H1 (cell line): Measurements from ENCODE around the gene TRIM47. TPM values are rescaled to one million over a fixed set of nuclear protein-coding genes. Genes with fewer than 3 reads are reported as not detected.

Experiments used
- CTCF ChIA-PET: fragments of 300-600 bp; sonication (Branson Sonifier 250); formaldehyde crosslinking; loops from one replicate; lab custom pipeline; 2021; ENCODE audit not compliant: partially characterized antibody; lab: Charles Lee
- POLR2A ChIA-PET: fragments of 300-600 bp; sonication (Branson Sonifier 250); formaldehyde crosslinking; loops from one replicate; lab custom pipeline; 2021; ENCODE audit warnings: inconsistent platforms; ENCODE audit not compliant: partially characterized antibody; lab: Charles Lee
- DNase-seq, 2 experiments: peaks; one replicate each; pipeline versions ENCODE4 v3.0.0 to v3.0.0-alpha.2; 2010 to 2022; ENCODE audit warnings: low spot score in 2 of 2, low read depth in 1 of 2, mixed read lengths in 1 of 2
- FAIRE-seq: peaks from 2 replicates; lab custom pipeline; 2011; peaks lifted over from hg19 to GRCh38; lab: Jason Lieb, UNC
- H2AFZ ChIP-seq: 2 replicates; pipeline ENCODE4 v1.8.1; 2012; ENCODE audit warnings: low read length, inconsistent platforms
- H2AK5ac ChIP-seq: 2 replicates; pipeline ENCODE4 v1.6.1; 2013; ENCODE audit warnings: low read depth, low read length
- H2BK120ac ChIP-seq: replicated peaks from 2 replicates; pipeline ENCODE3; 2013; ENCODE audit warnings: low read depth, low read length, inconsistent platforms
- H2BK12ac ChIP-seq: 2 replicates; pipeline ENCODE4 v1.6.1; 2013; ENCODE audit warnings: low read depth, low read length
- H2BK15ac ChIP-seq: 2 replicates; pipeline ENCODE4 v1.6.1; 2013; ENCODE audit warnings: low read length
- H2BK20ac ChIP-seq: 2 replicates; pipeline ENCODE4 v1.6.1; 2013; ENCODE audit warnings: low read length
- H2BK5ac ChIP-seq: 2 replicates; pipeline ENCODE4 v1.6.1; 2013; ENCODE audit warnings: low read depth, low read length
- H3K14ac ChIP-seq: 2 replicates; pipeline ENCODE4 v1.6.1; 2013; ENCODE audit warnings: inconsistent platforms; ENCODE audit not compliant: insufficient read length
- H3K18ac ChIP-seq: 2 replicates; pipeline ENCODE4 v1.6.1; 2013; ENCODE audit warnings: low read length; ENCODE audit errors: extremely low read depth
- H3K23ac ChIP-seq: 2 replicates; pipeline ENCODE4 v1.6.1; 2013; ENCODE audit warnings: inconsistent platforms; ENCODE audit not compliant: insufficient read length
- H3K23me2 ChIP-seq: 2 replicates; pipeline ENCODE4 v1.6.1; 2013; ENCODE audit warnings: low read depth, low read length
- H3K27ac ChIP-seq: 2 replicates; pipeline ENCODE4 v1.6.1; 2011; ENCODE audit warnings: low read depth, low read length, inconsistent platforms
- H3K27me3 ChIP-seq, 4 experiments: replicated peaks in 1 of 4; 1 replicate in 1 of 4; 2 replicates in 3 of 4; pipeline versions ENCODE4 v1.6.1 to v1.8.1; 2011 to 2013; ENCODE audit warnings: low read length in 3 of 4, mild to moderate bottlenecking in 3 of 4, inconsistent platforms in 2 of 4, mixed read lengths in 2 of 4, moderate library complexity in 1 of 4; ENCODE audit not compliant: control insufficient read depth in 3 of 4, insufficient read depth in 3 of 4; ENCODE audit errors: extremely low read depth in 1 of 4
- H3K36me3 ChIP-seq, 4 experiments: 2 replicates each; pipeline versions ENCODE4 v1.6.1 to v1.8.1; 2011 to 2013; ENCODE audit warnings: mild to moderate bottlenecking in 4 of 4, low read length in 3 of 4, moderate library complexity in 2 of 4, control low read depth in 1 of 4, inconsistent platforms in 1 of 4; ENCODE audit not compliant: insufficient read depth in 4 of 4, control insufficient read depth in 2 of 4
- H3K4ac ChIP-seq: replicated peaks from 2 replicates; pipeline ENCODE3; 2013; ENCODE audit warnings: low read length, low read depth, mixed read lengths, inconsistent platforms; ENCODE audit not compliant: insufficient read length
- H3K4me1 ChIP-seq, 4 experiments: replicated peaks in 1 of 4; 1 replicate in 1 of 4; 2 replicates in 3 of 4; pipeline versions ENCODE4 v1.6.1 to v1.8.1; 2011 to 2013; ENCODE audit warnings: low read length in 3 of 4, inconsistent platforms in 2 of 4, mixed read lengths in 1 of 4; ENCODE audit not compliant: insufficient read depth in 4 of 4, control insufficient read depth in 3 of 4
- H3K4me2 ChIP-seq, 2 experiments: 2 replicates each; pipeline versions ENCODE4 v1.6.1 to v1.8.1; 2011 to 2013; ENCODE audit warnings: low read depth in 2 of 2, low read length in 2 of 2, control low read depth in 1 of 2, inconsistent platforms in 1 of 2, mild to moderate bottlenecking in 1 of 2; ENCODE audit not compliant: insufficient read depth in 1 of 2
- H3K4me3 ChIP-seq, 4 experiments: fragments of 200-600, 300-600 bp in 1 of 4; sonication (generic), shearing (Covaris generic), sonication (Bioruptor Twin) in 1 of 4; 2 replicates each; pipeline versions ENCODE4 v1.5.1 to v1.8.1; 2011 to 2016; ENCODE audit warnings: low read length in 4 of 4, low read depth in 3 of 4, control low read depth in 2 of 4, inconsistent platforms in 2 of 4, mild to moderate bottlenecking in 2 of 4, mixed read lengths in 1 of 4, moderate library complexity in 1 of 4; ENCODE audit not compliant: insufficient read depth in 2 of 4; ENCODE audit errors: extremely low read depth in 1 of 4
- H3K56ac ChIP-seq: replicated peaks from 2 replicates; pipeline ENCODE3; 2013; ENCODE audit warnings: low read depth, mild to moderate bottlenecking, mixed read lengths, low read length, inconsistent platforms; ENCODE audit not compliant: insufficient read length
- H3K79me1 ChIP-seq: 2 replicates; pipeline ENCODE4 v1.6.1; 2013; ENCODE audit warnings: low read depth, low read length, control low read depth
- H3K79me2 ChIP-seq, 2 experiments: 2 replicates each; pipeline versions ENCODE4 v1.6.1 to v1.8.1; 2012 to 2013; ENCODE audit warnings: low read length in 2 of 2, mild to moderate bottlenecking in 2 of 2, inconsistent platforms in 1 of 2; ENCODE audit not compliant: insufficient read depth in 2 of 2, control insufficient read depth in 1 of 2
- H3K9ac ChIP-seq, 4 experiments: replicated peaks in 1 of 4; 1 replicate in 1 of 4; 2 replicates in 3 of 4; pipeline versions ENCODE4 v1.6.1 to v1.8.1; 2011 to 2013; ENCODE audit warnings: low read depth in 3 of 4, low read length in 3 of 4, control low read depth in 2 of 4, mild to moderate bottlenecking in 2 of 4, moderate library complexity in 2 of 4, inconsistent platforms in 1 of 4; ENCODE audit errors: extremely low read depth in 1 of 4
- H3K9me3 ChIP-seq, 2 experiments: 2 replicates each; pipeline versions ENCODE4 v1.6.1 to v1.8.1; 2012 to 2013; ENCODE audit warnings: mild to moderate bottlenecking in 2 of 2, moderate library complexity in 2 of 2, control low read depth in 1 of 2, inconsistent platforms in 1 of 2, low read depth in 1 of 2, low read length in 1 of 2, mixed read lengths in 1 of 2; ENCODE audit not compliant: insufficient read depth in 2 of 2
- H4K20me1 ChIP-seq, 2 experiments: replicated peaks in 1 of 2; 2 replicates each; pipeline versions ENCODE3 to v1.8.1; 2011 to 2013; ENCODE audit warnings: inconsistent platforms in 2 of 2, low read length in 2 of 2, mild to moderate bottlenecking in 1 of 2; ENCODE audit not compliant: insufficient read depth in 2 of 2, control insufficient read depth in 1 of 2
- H4K5ac ChIP-seq: 2 replicates; pipeline ENCODE4 v1.6.1; 2013; ENCODE audit warnings: low read length, low read depth, mixed read lengths, inconsistent platforms; ENCODE audit not compliant: insufficient read length
- H4K8ac ChIP-seq: 2 replicates; pipeline ENCODE4 v1.8.0; 2013; ENCODE audit warnings: mild to moderate bottlenecking, moderate library complexity, low read length, inconsistent platforms; ENCODE audit not compliant: insufficient read depth; ENCODE audit errors: extremely low read depth
- H4K91ac ChIP-seq: replicated peaks from 2 replicates; pipeline ENCODE3; 2013; ENCODE audit warnings: low read length, mixed read lengths, inconsistent platforms; ENCODE audit not compliant: insufficient read length
- ASH2L ChIP-seq: fragments of 200-600, 300-600 bp; sonication (generic); IDR thresholded peaks from one replicate; pipeline ENCODE4 v1.7.1; 2017; ENCODE audit warnings: low read length
- BRCA1 ChIP-seq: IDR thresholded peaks from 2 replicates; pipeline ENCODE4 v1.6.1; 2012; ENCODE audit warnings: low read depth, low read length, improper control_type of control experiment
- CBX8 ChIP-seq: fragments of 300-800, 300-1000 bp; sonication (generic); IDR thresholded peaks from 2 replicates; pipeline ENCODE4 v1.7.1; 2016; ENCODE audit warnings: low read depth, low read length, borderline replicate concordance
- CHD1 ChIP-seq: IDR thresholded peaks from 2 replicates; pipeline ENCODE4 v1.6.1; 2012; ENCODE audit warnings: low read depth, low read length, improper control_type of control experiment
- GABPA ChIP-seq: IDR thresholded peaks from 2 replicates; pipeline ENCODE4 v1.6.1; 2011; ENCODE audit warnings: mild to moderate bottlenecking, low read length, moderate library complexity, borderline replicate concordance; ENCODE audit not compliant: insufficient read depth
- HDAC6 ChIP-seq: IDR thresholded peaks from one replicate; pipeline ENCODE4 v1.7.1; 2012; ENCODE audit warnings: low read depth, mild to moderate bottlenecking, inconsistent platforms, low read length, moderate library complexity
- SAP30 ChIP-seq: fragments of 300-600 bp; sonication (generic); IDR thresholded peaks from 2 replicates; pipeline ENCODE4 v1.7.1; 2012; ENCODE audit warnings: low read length, moderate library complexity, mild to moderate bottlenecking, inconsistent platforms; ENCODE audit not compliant: insufficient read depth, insufficient replicate concordance
- TBP ChIP-seq: IDR thresholded peaks from 2 replicates; pipeline ENCODE4 v1.6.1; 2011; ENCODE audit warnings: low read depth, low read length, improper control_type of control experiment
- WGBS, 2 experiments: shearing (Covaris generic) in 1 of 2; methylation state at CpG; one replicate each; pipeline versions ENCODE4 v1.1.6 to v1.1.7; 2013 to 2015; ENCODE audit warnings: low lambda C conversion rate in 2 of 2, mixed read lengths in 2 of 2, inconsistent platforms in 1 of 2, low coverage in 1 of 2, missing lambda C conversion rate in 1 of 2; ENCODE audit not compliant: insufficient replicate concordance in 2 of 2, insufficient coverage in 1 of 2, insufficient read length in 1 of 2; ENCODE audit errors: extremely low coverage in 1 of 2, missing lambda C conversion rate in 1 of 2; 5-methylcytosine and 5-hydroxymethylcytosine counted together
- polyA plus RNA-seq, 7 experiments: library from polyadenylated mRNA; depleted of rRNA in 3 of 7; stranded (reverse) in 5 of 7; unstranded in 2 of 7; fragments of >200 nt in 5 of 7; fragments of 200-250 nt in 2 of 7; gene quantifications; 1 replicate in 5 of 7; 2 replicates in 1 of 7; 4 replicates in 1 of 7; pipeline versions ENCODE4 v1.2.1 to v1.2.3, GENCODE V29; 2011 to 2013; ENCODE audit warnings: missing spikeins in 2 of 7, mixed read lengths in 2 of 7
- total RNA-seq: library from RNA; stranded (reverse); fragmentation: NEBNext Ultra II Directional; extraction: Animal tissue kit (Norgen Biotek cat#: 25700); gene quantifications from 2 replicates; pipeline ENCODE4 v1.2.1, GENCODE V29; 2021

The TRIM47 gene
- total and polyA plus RNA-seq, 2 of the 8 experiments (the other 6 are each of a cell fraction or from before 2014, with no cell fraction given) = 6.3 to 6.4 TPM

- no peaks in the 10 kb centered on the region for H3K23me2 ChIP-seq
- peaks cover 0 to 3% (median 0%) of the 10 kb centered on the region in 4 experiments; a peak in 2 of 8 replicates for H3K36me3 ChIP-seq
- no peak for FAIRE-seq
- H3K27ac ChIP-seq = no peak overlapping the region
- H2BK20ac ChIP-seq = no peak overlapping the region
- H3K79me2 ChIP-seq = no peaks in the 10 kb centered on the region
- DNase-seq = no peak
- H4K91ac ChIP-seq = no peak overlapping the region
- H3K79me1 ChIP-seq = no peaks in the 10 kb centered on the region
- POLR2A ChIA-PET = interaction anchor here (1.5 to 3.7 kb wide), 2 partner anchors 7 to 11 kb away, joined by 4 to 16 read pairs; no protein-coding TSS in a partner anchor
- H3K9ac ChIP-seq = no peak overlapping the region
- H2BK5ac ChIP-seq = no peak overlapping the region
- no peak overlapping the region for H3K23ac ChIP-seq
- CTCF ChIA-PET = interaction anchor here (0.8 to 51.3 kb wide), 6 partner anchors 11 to 91 kb away, joined by 3 to 885 read pairs (median 18); partner anchors contain the start of genes CDK3, MRPL38 and WBP2
- no peak overlapping the region for H2AFZ ChIP-seq
- no peaks in the 10 kb centered on the region for H3K27me3 ChIP-seq
- H4K5ac ChIP-seq = no peak overlapping the region
- H2BK120ac ChIP-seq = no peak overlapping the region
- no peak overlapping the region for H3K56ac ChIP-seq
- H3K14ac ChIP-seq = no peak overlapping the region
- no peak overlapping the region for H3K4me3 ChIP-seq
- no peaks in the 10 kb centered on the region for H3K4me1 ChIP-seq
- no peak overlapping the region for H3K4me2 ChIP-seq
- H4K8ac ChIP-seq = peak overlapping the region; percentile 25; the same call in 1 of the 2 replicates
- WGBS, 2 experiments = 97% methylated on average over 22 of the region's 23 CpGs; no CpG with 5 or more reads in 1 of the 2 experiments
- H3K18ac ChIP-seq = no peak overlapping the region
- H2BK12ac ChIP-seq = no peak overlapping the region
- TF ChIP-seq CBX8 (no peak), CHD1 (no peak), HDAC6 (no peak), BRCA1 (no peak), GABPA (no peak), SAP30 (no peak), TBP (no peak), ASH2L (no peak)
- H3K9me3 ChIP-seq = no peaks in the 10 kb centered on the region
- no peak overlapping the region for H2BK15ac ChIP-seq
- no peak overlapping the region for H3K4ac ChIP-seq
- no peak overlapping the region for H2AK5ac ChIP-seq
- no peaks in the 10 kb centered on the region for H4K20me1 ChIP-seq
These were observed 38.9 kb upstream of the TRIM47 start for GRCh38 chr17:75917141-75917916.
